CD14-positive monocyte (primary cell): ENCODE results near the gene CRYBG1. TPM values are rescaled to one million over a fixed set of nuclear protein-coding genes. Genes with fewer than 3 reads are reported as not detected.

Experiments used
- DNase-seq, 3 donors: peaks; one replicate each; pipeline ENCODE4 v3.0.0-alpha.2; 2011 to 2022
- H2AFZ ChIP-seq: 2 replicates; pipeline ENCODE4 v1.6.0; 2012; ENCODE audit warnings: mild to moderate bottlenecking, low read depth, low read length, inconsistent platforms; ENCODE audit not compliant: insufficient read depth, poor library complexity, severe bottlenecking
- H3K27ac ChIP-seq, 2 donors: 1 replicate in 1 of 2; 2 replicates in 1 of 2; pipeline ENCODE4 v1.5.1; 2012 to 2013; ENCODE audit warnings: low read length in 2 of 2, control low read depth in 1 of 2, inconsistent platforms in 1 of 2, low read depth in 1 of 2, mild to moderate bottlenecking in 1 of 2
- H3K27me3 ChIP-seq, 2 donors: one replicate each; pipeline versions ENCODE4 v1.6.0 to v1.6.1; 2011 to 2013; ENCODE audit warnings: low read length in 2 of 2; ENCODE audit not compliant: control insufficient read depth in 2 of 2, insufficient read depth in 2 of 2
- H3K36me3 ChIP-seq, 2 donors: replicated peaks in 1 of 2; 1 replicate in 1 of 2; 2 replicates in 1 of 2; pipeline versions ENCODE4 v1.5.1 to v1.6.1; 2012 to 2013; ENCODE audit warnings: low read length in 2 of 2, control low read depth in 1 of 2, inconsistent platforms in 1 of 2, mild to moderate bottlenecking in 1 of 2; ENCODE audit not compliant: insufficient read depth in 2 of 2, control insufficient read depth in 1 of 2
- H3K4me1 ChIP-seq, 2 donors: 1 replicate in 1 of 2; 2 replicates in 1 of 2; pipeline versions ENCODE4 v1.5.1 to v1.6.1; 2012 to 2013; ENCODE audit warnings: low read length in 2 of 2, control low read depth in 1 of 2, inconsistent platforms in 1 of 2, mild to moderate bottlenecking in 1 of 2, moderate library complexity in 1 of 2; ENCODE audit not compliant: insufficient read depth in 2 of 2, control insufficient read depth in 1 of 2
- H3K4me2 ChIP-seq: replicated peaks from 2 replicates; pipeline ENCODE3; 2012; ENCODE audit warnings: low read length, moderate library complexity, mild to moderate bottlenecking; ENCODE audit not compliant: poor library complexity, severe bottlenecking; ENCODE audit errors: extremely low read depth
- H3K4me3 ChIP-seq, 3 experiments: fragments of 200-600 bp in 1 of 3; sonication (generic) in 1 of 3; replicated peaks in 1 of 3; 1 replicate in 2 of 3; 2 replicates in 1 of 3; pipeline ENCODE4 v1.5.1; 2011 to 2013; ENCODE audit warnings: low read length in 3 of 3, mild to moderate bottlenecking in 3 of 3, control low read depth in 2 of 3, low read depth in 2 of 3, inconsistent platforms in 1 of 3, moderate library complexity in 1 of 3
- H3K79me2 ChIP-seq: 2 replicates; pipeline ENCODE4 v1.6.0; 2012; ENCODE audit warnings: mild to moderate bottlenecking, control low read depth, inconsistent platforms, low read length, moderate library complexity; ENCODE audit not compliant: insufficient read depth
- H3K9ac ChIP-seq: 2 replicates; pipeline ENCODE4 v1.6.0; 2017; ENCODE audit warnings: low read length, mild to moderate bottlenecking; ENCODE audit not compliant: insufficient read depth, poor library complexity, severe bottlenecking
- H3K9me3 ChIP-seq, 2 donors: replicated peaks in 1 of 2; 1 replicate in 1 of 2; 2 replicates in 1 of 2; pipeline versions ENCODE4 v1.5.1 to v1.6.1; 2012 to 2013; ENCODE audit warnings: low read length in 2 of 2, control low read depth in 1 of 2; ENCODE audit not compliant: control insufficient read depth in 1 of 2, insufficient read depth in 1 of 2
- H4K20me1 ChIP-seq: 2 replicates; pipeline ENCODE4 v1.6.0; 2012; ENCODE audit warnings: mild to moderate bottlenecking, low read length, control low read depth, moderate library complexity; ENCODE audit not compliant: insufficient read depth
- H3K27ac Mint-ChIP-seq, 7 donors: one replicate each; pipeline ENCODE4 v1.8.0; 2020; ENCODE audit warnings: mild to moderate bottlenecking in 7 of 7, mixed read lengths in 7 of 7, moderate library complexity in 6 of 7, inconsistent platforms in 2 of 7
- H3K27me3 Mint-ChIP-seq, 3 donors: one replicate each; pipeline ENCODE4 v1.8.0; 2021 to 2022; ENCODE audit warnings: low read depth in 3 of 3, mild to moderate bottlenecking in 3 of 3, mixed read lengths in 3 of 3, moderate library complexity in 3 of 3, inconsistent platforms in 1 of 3
- H3K36me3 Mint-ChIP-seq, 2 donors: one replicate each; pipeline ENCODE4 v1.8.0; 2020; ENCODE audit warnings: mixed read lengths in 2 of 2, inconsistent platforms in 1 of 2, mild to moderate bottlenecking in 1 of 2
- H3K4me1 Mint-ChIP-seq: one replicate; pipeline ENCODE4 v1.8.0; 2020; ENCODE audit warnings: mild to moderate bottlenecking, mixed read lengths
- H3K4me3 Mint-ChIP-seq, 2 donors: one replicate each; pipeline ENCODE4 v1.8.0; 2020; ENCODE audit warnings: mild to moderate bottlenecking in 2 of 2, mixed read lengths in 2 of 2, moderate library complexity in 1 of 2
- H3K9me3 Mint-ChIP-seq, 7 donors: one replicate each; pipeline ENCODE4 v1.8.0; 2020 to 2022; ENCODE audit warnings: mixed read lengths in 7 of 7, mild to moderate bottlenecking in 6 of 7, moderate library complexity in 6 of 7, inconsistent platforms in 2 of 7
- WGBS: methylation state at CpG from one replicate; pipeline ENCODE4 v1.1.5; 2013; ENCODE audit warnings: missing lambda C conversion rate; ENCODE audit not compliant: insufficient coverage; 5-methylcytosine and 5-hydroxymethylcytosine counted together
- intact Hi-C, 2 donors: fragments of 100-400 bp; cut with micrococcal nuclease; formaldehyde crosslinking; loops; one replicate each; pipeline versions ENCODE4 v1.15.0 to v1.15.1; 2023
- polyA plus RNA-seq, 3 donors: library from polyadenylated mRNA; depleted of rRNA in 1 of 3; unstranded in 2 of 3; stranded (reverse) in 1 of 3; fragments of 300-500 nt in 2 of 3; fragments of >200 nt in 1 of 3; fragmentation: Illumina TruSeq in 2 of 3; gene quantifications; 1 replicate in 2 of 3; 2 replicates in 1 of 3; pipeline ENCODE4 v1.2.3, GENCODE V29; 2012 to 2021
- TF ChIP-seq, protein P1 (sequence below): fragments of 200-600 bp; IDR thresholded peaks from one replicate; pipeline ENCODE4 v1.8.0; 2022; ENCODE audit warnings: antibody characterized with exemption, mild to moderate bottlenecking

The CRYBG1 gene
- polyA plus RNA-seq, 3 donors: 7.9 to 11.9 (median 11.1) TPM

DNA sequence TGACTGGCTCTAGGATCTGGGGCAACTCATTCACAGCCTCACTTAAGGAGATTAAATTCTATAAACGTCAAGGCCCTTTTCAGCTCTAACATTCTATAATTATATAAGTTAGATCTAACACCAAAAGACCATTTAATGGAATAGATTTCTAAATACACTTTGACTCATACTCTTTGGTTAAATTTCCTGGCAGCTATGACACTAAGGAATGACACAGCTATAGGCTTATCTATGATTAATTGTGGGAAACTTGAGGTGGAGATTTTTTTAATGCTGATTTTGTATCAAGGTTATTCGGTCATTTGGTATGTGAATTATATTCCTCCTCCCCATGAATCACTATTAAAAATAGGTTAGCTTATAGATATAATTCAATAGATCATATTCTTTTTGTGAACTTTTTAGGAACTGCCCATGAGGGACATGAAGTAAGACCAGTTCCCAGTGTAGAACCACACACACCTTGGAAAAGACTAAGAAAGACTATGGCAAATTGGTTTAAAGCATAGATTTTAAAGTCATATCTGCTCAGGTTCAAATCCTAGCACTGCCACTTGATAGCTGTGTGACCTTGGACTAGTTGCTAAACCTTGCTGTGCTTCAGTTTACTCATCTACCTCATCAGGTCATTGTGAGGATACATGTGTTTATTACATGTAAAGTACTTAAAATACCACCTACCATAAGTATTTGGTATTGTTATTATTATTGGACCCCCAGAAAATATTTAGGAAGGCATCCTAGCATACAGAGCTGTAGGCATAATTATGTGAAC, 116.0 kb downstream of the CRYBG1 start:
- H3K27ac ChIP-seq: peak overlapping the region in 1 of 2 donors; percentile 43
- peaks cover 15% of the 10 kb centered on the region for H3K4me1 Mint-ChIP-seq

GRCh38 chr6:106477146-106477545, 116.6 kb downstream of the CRYBG1 start:
- Mint-ChIP-seq H3K36me3 (no peaks in the 10 kb centered on the region), H3K4me1 (peaks cover 15% of the 10 kb centered on the region), H3K4me3 (peak overlapping the region in 1 of 2 donors; percentile 82), H3K27me3 (peaks cover 0 to 3% (median 0%) of the 10 kb centered on the region in 3 donors), H3K27ac (peak overlapping the region in 2 of 7 donors; percentile 7 to 54), H3K9me3 (no peaks in the 10 kb centered on the region)
- peak overlapping the region; percentile 12 for H3K4me2 ChIP-seq
- TF ChIP-seq, protein P1, sequence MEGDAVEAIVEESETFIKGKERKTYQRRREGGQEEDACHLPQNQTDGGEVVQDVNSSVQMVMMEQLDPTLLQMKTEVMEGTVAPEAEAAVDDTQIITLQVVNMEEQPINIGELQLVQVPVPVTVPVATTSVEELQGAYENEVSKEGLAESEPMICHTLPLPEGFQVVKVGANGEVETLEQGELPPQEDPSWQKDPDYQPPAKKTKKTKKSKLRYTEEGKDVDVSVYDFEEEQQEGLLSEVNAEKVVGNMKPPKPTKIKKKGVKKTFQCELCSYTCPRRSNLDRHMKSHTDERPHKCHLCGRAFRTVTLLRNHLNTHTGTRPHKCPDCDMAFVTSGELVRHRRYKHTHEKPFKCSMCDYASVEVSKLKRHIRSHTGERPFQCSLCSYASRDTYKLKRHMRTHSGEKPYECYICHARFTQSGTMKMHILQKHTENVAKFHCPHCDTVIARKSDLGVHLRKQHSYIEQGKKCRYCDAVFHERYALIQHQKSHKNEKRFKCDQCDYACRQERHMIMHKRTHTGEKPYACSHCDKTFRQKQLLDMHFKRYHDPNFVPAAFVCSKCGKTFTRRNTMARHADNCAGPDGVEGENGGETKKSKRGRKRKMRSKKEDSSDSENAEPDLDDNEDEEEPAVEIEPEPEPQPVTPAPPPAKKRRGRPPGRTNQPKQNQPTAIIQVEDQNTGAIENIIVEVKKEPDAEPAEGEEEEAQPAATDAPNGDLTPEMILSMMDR: no peak
- no peaks in the 10 kb centered on the region for H3K9me3 ChIP-seq
- peak; percentile 14 to 49 (median 33) for DNase-seq
- WGBS: 0% methylated on average over 1 of the region's 3 CpGs
- H3K36me3 ChIP-seq: no peaks in the 10 kb centered on the region
- H4K20me1 ChIP-seq: no peaks in the 10 kb centered on the region
- H3K27me3 ChIP-seq: no peaks in the 10 kb centered on the region
- peaks cover 17 to 18% of the 10 kb centered on the region in 2 donors for H3K4me1 ChIP-seq
- H3K9ac ChIP-seq: no peak overlapping the region
- peak overlapping the region in 1 of 3 experiments; percentile 4 for H3K4me3 ChIP-seq
- no peaks in the 10 kb centered on the region for H3K79me2 ChIP-seq
- peak overlapping the region in 1 of 2 donors; percentile 43 for H3K27ac ChIP-seq
- intact Hi-C loops: no loop called here
- no peak overlapping the region for H2AFZ ChIP-seq

More for the DNA sequence above, 116.0 kb downstream of the CRYBG1 start:
- Histone ChIP-seq H3K79me2 (no peaks in the 10 kb centered on the region), H3K9me3 (no peaks in the 10 kb centered on the region), H4K20me1 (no peaks in the 10 kb centered on the region), H3K9ac (no peak overlapping the region), H2AFZ (no peak overlapping the region), H3K4me3 (no peak overlapping the region), H3K4me1 (peaks cover 17 to 18% of the 10 kb centered on the region in 2 donors), H3K27me3 (no peaks in the 10 kb centered on the region), H3K4me2 (no peak overlapping the region), H3K36me3 (no peaks in the 10 kb centered on the region)
- H3K27ac Mint-ChIP-seq: no peak overlapping the region
- H3K4me3 Mint-ChIP-seq: no peak overlapping the region
- H3K36me3 Mint-ChIP-seq: no peaks in the 10 kb centered on the region
- DNase-seq: peak in 1 of 3 donors; percentile 33
- intact Hi-C loops: no loop called here
- peaks cover 0 to 3% (median 0%) of the 10 kb centered on the region in 3 donors for H3K27me3 Mint-ChIP-seq
- WGBS: no CpG with 5 or more reads among the region's 2 CpGs
- no peaks in the 10 kb centered on the region for H3K9me3 Mint-ChIP-seq
- TF ChIP-seq, protein P1: no peak
